HepG2 (cell line): Measurements from ENCODE around the gene EVC. TPM values are rescaled to one million over a fixed set of nuclear protein-coding genes. Genes with fewer than 3 reads are reported as not detected.

Experiments
- ATAC-seq: fragments of 200-7000 bp; cut with Tn5 transposase; 3 replicates; pipeline ENCODE4 v1.9.1; 2020; ENCODE audit warnings: mild to moderate bottlenecking, moderate library complexity
- BruUV-seq: library from RNA; stranded (reverse); fragments of 400-500 nt; replicated peaks from 2 replicates; lab custom pipeline; 2021; lab: Mats Ljungman, UMichigan
- CTCF ChIA-PET: fragments of 300-600 bp; formaldehyde crosslinking; extraction: SDS; loops from one replicate; lab custom pipeline; 2021; ENCODE audit warnings: low total read pairs, inconsistent platforms, low intra/inter-chr PET ratio; lab: Yijun Ruan, JAX
- POLR2A ChIA-PET: fragments of 350-600 bp; sonication (Branson Sonifier 250); formaldehyde crosslinking; loops from one replicate; lab custom pipeline; 2020; ENCODE audit warnings: antibody characterized with exemption, inconsistent platforms; lab: Yijun Ruan, JAX
- DNase-seq: peaks from one replicate; pipeline ENCODE4 v3.0.0-alpha.2; 2015; ENCODE audit warnings: low spot score
- FAIRE-seq: peaks from 3 replicates; lab custom pipeline; 2011; peaks lifted over from hg19 to GRCh38; lab: Jason Lieb, UNC
- H2AFZ ChIP-seq: one replicate; pipeline ENCODE4 v1.6.1; 2011; ENCODE audit warnings: low read length, inconsistent platforms
- H3K27ac ChIP-seq: fragments of 300-600 bp; 3 replicates; pipeline ENCODE4 v1.8.0; 2011; ENCODE audit warnings: mixed run types, mild to moderate bottlenecking, mixed read lengths, low read length, inconsistent platforms; ENCODE audit not compliant: insufficient read depth; ENCODE audit errors: extremely low read length
- H3K27me3 ChIP-seq, 2 experiments: fragments of 200-600 bp in 1 of 2; 2 replicates in 1 of 2; 3 replicates in 1 of 2; pipeline versions ENCODE4 v1.6.0 to v1.8.0; 2011; ENCODE audit warnings: low read length in 2 of 2, mild to moderate bottlenecking in 2 of 2, moderate library complexity in 2 of 2, inconsistent platforms in 1 of 2; ENCODE audit not compliant: insufficient read depth in 2 of 2, control insufficient read depth in 1 of 2
- H3K36me3 ChIP-seq, 2 experiments: fragments of 200-600 bp in 1 of 2; replicated peaks in 1 of 2; 2 replicates in 1 of 2; 3 replicates in 1 of 2; pipeline versions ENCODE4 v1.5.1 to v1.8.0; 2011; ENCODE audit warnings: low read length in 2 of 2, inconsistent platforms in 1 of 2; ENCODE audit not compliant: insufficient read depth in 2 of 2, control insufficient read depth in 1 of 2
- H3K4me1 ChIP-seq: 2 replicates; pipeline ENCODE4 v1.5.1; 2012; ENCODE audit warnings: low read length, inconsistent platforms; ENCODE audit not compliant: insufficient read depth
- H3K4me2 ChIP-seq: 2 replicates; pipeline ENCODE4 v1.6.0; 2011; ENCODE audit warnings: low read depth, low read length, inconsistent platforms
- H3K4me3 ChIP-seq, 3 experiments: fragments of 200-600 bp in 1 of 3; sonication (generic), shearing (Covaris generic) in 1 of 3; replicated peaks in 1 of 3; 2 replicates each; pipeline ENCODE4 v1.5.1; 2011 to 2016; ENCODE audit warnings: low read length in 3 of 3, inconsistent platforms in 2 of 3, low read depth in 2 of 3, mild to moderate bottlenecking in 2 of 3, control low read depth in 1 of 3, mixed read lengths in 1 of 3; ENCODE audit not compliant: insufficient read depth in 1 of 3
- H3K79me2 ChIP-seq: one replicate; pipeline ENCODE4 v1.6.1; 2011; ENCODE audit warnings: low read length, inconsistent platforms; ENCODE audit not compliant: insufficient read depth
- H3K9ac ChIP-seq: 2 replicates; pipeline ENCODE4 v1.6.0; 2011; ENCODE audit warnings: mild to moderate bottlenecking, low read depth, low read length, inconsistent platforms; ENCODE audit not compliant: insufficient read depth
- H3K9me3 ChIP-seq: 2 replicates; pipeline ENCODE4 v1.5.1; 2012; ENCODE audit warnings: mild to moderate bottlenecking, low read length
- H4K20me1 ChIP-seq: 2 replicates; pipeline ENCODE4 v1.6.0; 2011; ENCODE audit warnings: inconsistent platforms, mild to moderate bottlenecking, low read length, moderate library complexity; ENCODE audit not compliant: insufficient read depth
- CHCHD3 ChIP-seq: sonication (generic); formaldehyde crosslinking; IDR thresholded peaks from 2 replicates; pipeline ENCODE4 v1.8.0; 2022; ENCODE audit warnings: mild to moderate bottlenecking, missing genetic modification reagents, moderate library complexity
- GATAD2A ChIP-seq: IDR thresholded peaks from 2 replicates; pipeline ENCODE4 v1.6.1; 2016
- IRF2 ChIP-seq: IDR thresholded peaks from 2 replicates; pipeline ENCODE4 v1.6.1; 2018; ENCODE audit warnings: missing genetic modification reagents, missing compliant biosample characterization
- MAFF ChIP-seq: IDR thresholded peaks from 2 replicates; pipeline ENCODE4 v1.6.1; 2011; ENCODE audit warnings: low read depth, low read length, improper control_type of control experiment
- NFATC3 ChIP-seq: sonication (generic); formaldehyde crosslinking; IDR thresholded peaks from 2 replicates; pipeline ENCODE4 v1.5.1; 2020; ENCODE audit warnings: mild to moderate bottlenecking, missing genetic modification reagents
- PATZ1 ChIP-seq: sonication (generic); formaldehyde crosslinking; IDR thresholded peaks from 2 replicates; pipeline ENCODE4 v1.4.0; 2020; ENCODE audit warnings: missing genetic modification reagents
- RXRA ChIP-seq: sonication (generic); formaldehyde crosslinking; IDR thresholded peaks from 2 replicates; pipeline ENCODE4 v1.5.1; 2020; ENCODE audit warnings: missing genetic modification reagents
- SOX5 ChIP-seq: IDR thresholded peaks from 2 replicates; pipeline ENCODE4 v1.6.1; 2016; ENCODE audit warnings: borderline replicate concordance
- TSC22D2 ChIP-seq: sonication (generic); formaldehyde crosslinking; IDR thresholded peaks from 2 replicates; pipeline ENCODE4 v1.5.1; 2020; ENCODE audit warnings: missing genetic modification reagents, mild to moderate bottlenecking, borderline replicate concordance
- ZNF572 ChIP-seq: sonication (generic); formaldehyde crosslinking; IDR thresholded peaks from 2 replicates; pipeline ENCODE4 v1.5.1; 2020; ENCODE audit warnings: mild to moderate bottlenecking, missing genetic modification reagents
- WGBS: methylation state at CpG from one replicate; pipeline ENCODE4 v1.1.6; 2017; ENCODE audit warnings: low lambda C conversion rate; 5-methylcytosine and 5-hydroxymethylcytosine counted together
- in situ Hi-C: cut with HindIII; loops from 2 replicates; pipeline ENCODE4 v1.10.0; 2017; ENCODE audit warnings: low pct_unique_long_range_greater_than_20kb; ENCODE audit not compliant: extremely low pct_ligation_motif_present
- intact Hi-C: fragments of 100-400 bp; cut with micrococcal nuclease; formaldehyde crosslinking; loops from one replicate; pipeline ENCODE4 v1.10.0; 2022; ENCODE audit not compliant: unreplicated experiment
- polyA plus RNA-seq, 8 experiments: library from polyadenylated mRNA; depleted of rRNA in 3 of 8; stranded (reverse) in 7 of 8; unstranded in 1 of 8; fragments of >200 nt; fragmentation: Illumina TruSeq in 4 of 8; extraction: Trizol in 4 of 8; gene quantifications; 2 replicates each; pipeline versions ENCODE4 v1.2.1 to v1.2.3, GENCODE V29; 2011 to 2016; ENCODE audit warnings: low read depth in 4 of 8, missing spikeins in 1 of 8, mixed read lengths in 1 of 8; ENCODE audit not compliant: insufficient read depth in 1 of 8
- total RNA-seq, 5 experiments: library from RNA; depleted of rRNA; stranded (reverse); fragments of >200 nt; fragmentation: Illumina TruSeq; extraction: Trizol; gene quantifications; 2 replicates each; pipeline ENCODE4 v1.2.3, GENCODE V29; 2016; ENCODE audit warnings: low read depth in 1 of 5

EVC gene
- total and polyA plus RNA-seq, 2 of the 13 experiments (the other 11 are each of a cell fraction or from before 2014, with no cell fraction given): 3.1 to 4.9 TPM

- Histone ChIP-seq H3K4me2 (no peak overlapping the region), H3K27me3 (no peaks in the 10 kb centered on the region), H3K4me3 (no peak overlapping the region), H3K36me3 (peaks cover 10 to 11% of the 10 kb centered on the region in 2 experiments; a peak in 3 of 5 replicates), H3K27ac (no peak overlapping the region), H4K20me1 (no peaks in the 10 kb centered on the region), H3K9ac (no peak overlapping the region), H3K79me2 (no peaks in the 10 kb centered on the region), H2AFZ (no peak overlapping the region), H3K9me3 (no peaks in the 10 kb centered on the region), H3K4me1 (no peaks in the 10 kb centered on the region; the same call in 1 of the 2 replicates)
- POLR2A ChIA-PET: no interaction called here
- no peak for FAIRE-seq
- intact Hi-C loops (no loop called here), in situ Hi-C loops (loop anchor here (10.0 to 25.0 kb wide), 2 partner anchors 428 to 835 kb away; no protein-coding TSS in a partner anchor)
- no peak for ATAC-seq
- 96% methylated on average over 5 of the region's 5 CpGs for WGBS
- no TSS peak for BruUV-seq
- no peak for TF ChIP-seq IRF2 (CRISPR knock-in tag)
- no peak for TF ChIP-seq GATAD2A (CRISPR knock-in tag)
- TF ChIP-seq MAFF: no peak
- TF ChIP-seq ZNF572 (CRISPR knock-in tag): no peak
- no peak for TF ChIP-seq TSC22D2 (CRISPR knock-in tag)
- DNase-seq: no peak
- CTCF ChIA-PET: no interaction called here
These were observed 111.6 kb downstream of the EVC start for GRCh38 chr4:5822619-5823018.

- Histone ChIP-seq H3K4me2 (no peak overlapping the region), H4K20me1 (no peaks in the 10 kb centered on the region), H3K4me1 (no peaks in the 10 kb centered on the region; the same call in 1 of the 2 replicates), H3K27me3 (no peaks in the 10 kb centered on the region), H3K79me2 (no peaks in the 10 kb centered on the region), H3K9me3 (no peaks in the 10 kb centered on the region), H3K4me3 (no peak overlapping the region), H3K9ac (no peak overlapping the region), H3K36me3 (peaks cover 10 to 11% of the 10 kb centered on the region in 2 experiments; a peak in 4 of 5 replicates), H2AFZ (no peak overlapping the region), H3K27ac (no peak overlapping the region)
- FAIRE-seq (no peak), DNase-seq (no peak), ATAC-seq (no peak)
- BruUV-seq: no TSS peak
- in situ Hi-C loops: loop anchor here (10.0 to 25.0 kb wide), 2 partner anchors 429 to 836 kb away; no protein-coding TSS in a partner anchor
- 98% methylated on average over 9 of the region's 10 CpGs for WGBS
- POLR2A ChIA-PET: no interaction called here
- CTCF ChIA-PET: no interaction called here
- intact Hi-C loops: no loop called here
- TF ChIP-seq RXRA (CRISPR knock-in tag): no peak
- no peak for TF ChIP-seq IRF2 (CRISPR knock-in tag)
- TF ChIP-seq PATZ1 (CRISPR knock-in tag): no peak
- no peak for TF ChIP-seq CHCHD3 (CRISPR knock-in tag)
- TF ChIP-seq NFATC3: no peak
- no peak for TF ChIP-seq SOX5 (CRISPR knock-in tag)
These were observed 112.7 kb downstream of the EVC start for GRCh38 chr4:5823542-5824211.
